Measurements from ENCODE around the gene PHB1. TPM values are rescaled to one million over a fixed set of nuclear protein-coding genes. Genes with fewer than 3 reads are reported as not detected.
"Not testable (repeated sequence)": the region's sequence is repeated elsewhere in the genome, so short reads cannot be mapped to it uniquely, and the experiment has no call there.

PHB1 gene
- polyA plus RNA-seq, 1 donor (not counting 4 experiments of a cell fraction or from before 2014, with no cell fraction given): 395 TPM

- H3K36me3 ChIP-seq (ENCODE audit: control insufficient read depth in 2 of 2, extremely low read depth in 1 of 2, insufficient read depth in 2 of 2, low read length in 2 of 2); dilution Hi-C loops (cut with MboI; ENCODE audit: extremely low pct_ligation_motif_present, low sequenced_read_pairs); H3K9me1 ChIP-seq (ENCODE audit: control insufficient read depth, extremely low read depth, insufficient read depth, low read length); H4K20me1 ChIP-seq (ENCODE audit: control insufficient read depth, extremely low read depth, insufficient read depth, low read length); H3K4me3 ChIP-seq (ENCODE audit: control insufficient read depth in 2 of 3, extremely low read depth in 1 of 3, insufficient read depth in 2 of 3, low read depth in 1 of 3, low read length in 3 of 3); H3K4me2 ChIP-seq (ENCODE audit: control insufficient read depth, extremely low read depth, insufficient read depth, low read depth, low read length); H3K27ac ChIP-seq (ENCODE audit: control insufficient read depth, insufficient read depth, low read length); FAIRE-seq; H3K27me3 ChIP-seq (ENCODE audit: control insufficient read depth, extremely low read depth, insufficient read depth, low read length); H3K4me1 ChIP-seq (ENCODE audit: control insufficient read depth, extremely low read depth, insufficient read depth, low read length); H3K9me3 ChIP-seq (ENCODE audit: control insufficient read depth, low read depth, low read length); H3K9ac ChIP-seq (ENCODE audit: control insufficient read depth, extremely low read depth, insufficient read depth, low read length); H2AFZ ChIP-seq (ENCODE audit: control insufficient read depth, low read length); DNase-seq (ENCODE audit: low read depth, low spot score); H3K79me2 ChIP-seq (ENCODE audit: control insufficient read depth, insufficient read depth, low read length): not testable (repeated sequence)
Observed at GRCh38 chr17:49418754-49419740, 4.4 kb upstream of the PHB1 start.

- peak overlapping the region; percentile 80 for H3K27ac ChIP-seq (ENCODE audit: control insufficient read depth, insufficient read depth, low read length)
- dilution Hi-C loops (cut with MboI; ENCODE audit: extremely low pct_ligation_motif_present, low sequenced_read_pairs): no loop called here
- peaks cover 10% of the 10 kb centered on the region for H3K4me1 ChIP-seq (ENCODE audit: control insufficient read depth, extremely low read depth, insufficient read depth, low read length)
- peak overlapping the region; percentile 95 for H3K9ac ChIP-seq (ENCODE audit: control insufficient read depth, extremely low read depth, insufficient read depth, low read length)
- H3K27me3 ChIP-seq (ENCODE audit: control insufficient read depth, extremely low read depth, insufficient read depth, low read length): no peaks in the 10 kb centered on the region
- H3K36me3 ChIP-seq (ENCODE audit: control insufficient read depth in 2 of 2, extremely low read depth in 1 of 2, insufficient read depth in 2 of 2, low read length in 2 of 2): peaks cover 16 to 26% of the 10 kb centered on the region in 2 experiments
- H3K4me3 ChIP-seq (ENCODE audit: control insufficient read depth in 2 of 3, extremely low read depth in 1 of 3, insufficient read depth in 2 of 3, low read depth in 1 of 3, low read length in 3 of 3): peak overlapping the region; percentile 89 to 99 (median 96)
- TF ChIP-seq, protein P1, sequence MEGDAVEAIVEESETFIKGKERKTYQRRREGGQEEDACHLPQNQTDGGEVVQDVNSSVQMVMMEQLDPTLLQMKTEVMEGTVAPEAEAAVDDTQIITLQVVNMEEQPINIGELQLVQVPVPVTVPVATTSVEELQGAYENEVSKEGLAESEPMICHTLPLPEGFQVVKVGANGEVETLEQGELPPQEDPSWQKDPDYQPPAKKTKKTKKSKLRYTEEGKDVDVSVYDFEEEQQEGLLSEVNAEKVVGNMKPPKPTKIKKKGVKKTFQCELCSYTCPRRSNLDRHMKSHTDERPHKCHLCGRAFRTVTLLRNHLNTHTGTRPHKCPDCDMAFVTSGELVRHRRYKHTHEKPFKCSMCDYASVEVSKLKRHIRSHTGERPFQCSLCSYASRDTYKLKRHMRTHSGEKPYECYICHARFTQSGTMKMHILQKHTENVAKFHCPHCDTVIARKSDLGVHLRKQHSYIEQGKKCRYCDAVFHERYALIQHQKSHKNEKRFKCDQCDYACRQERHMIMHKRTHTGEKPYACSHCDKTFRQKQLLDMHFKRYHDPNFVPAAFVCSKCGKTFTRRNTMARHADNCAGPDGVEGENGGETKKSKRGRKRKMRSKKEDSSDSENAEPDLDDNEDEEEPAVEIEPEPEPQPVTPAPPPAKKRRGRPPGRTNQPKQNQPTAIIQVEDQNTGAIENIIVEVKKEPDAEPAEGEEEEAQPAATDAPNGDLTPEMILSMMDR (optimal IDR thresholded peaks at IDR 0.05 in 1 of 3, IDR thresholded peaks at IDR 0.05 in 1 of 3, conservative IDR thresholded peaks at IDR 0.05 in 1 of 3; ENCODE audit: extremely low read depth in 1 of 3, insufficient read depth in 2 of 3, low read length in 3 of 3): no peak
- TF ChIP-seq EZH2 (IDR thresholded peaks at IDR 0.05; ENCODE audit: low read length): no peak
- peaks cover 28% of the 10 kb centered on the region for H3K79me2 ChIP-seq (ENCODE audit: control insufficient read depth, insufficient read depth, low read length)
- peak overlapping the region; percentile 95 for H3K4me2 ChIP-seq (ENCODE audit: control insufficient read depth, extremely low read depth, insufficient read depth, low read depth, low read length)
- no peaks in the 10 kb centered on the region for H4K20me1 ChIP-seq (ENCODE audit: control insufficient read depth, extremely low read depth, insufficient read depth, low read length)
- FAIRE-seq (no peak), DNase-seq (ENCODE audit: low read depth, low spot score) (no peak)
- no peaks in the 10 kb centered on the region for H3K9me3 ChIP-seq (ENCODE audit: control insufficient read depth, low read depth, low read length)
- no peaks in the 10 kb centered on the region for H3K9me1 ChIP-seq (ENCODE audit: control insufficient read depth, extremely low read depth, insufficient read depth, low read length)
- peak overlapping the region; percentile 97 for H2AFZ ChIP-seq (ENCODE audit: control insufficient read depth, low read length)
Observed at GRCh38 chr17:49414271-49414621, 436 bp downstream of the PHB1 start.

Data from keratinocyte (primary cell).